AG09319 (cell line): ENCODE measurements around the gene RABEPK.

ENCODE experiments used
- DNase-seq: peaks from one replicate; pipeline ENCODE4 v3.0.0-alpha.2; 2010; ENCODE audit warnings: low read depth; ENCODE audit errors: extremely low read depth
- CTCF ChIP-seq: IDR thresholded peaks from 2 replicates; pipeline ENCODE4 v1.5.1; 2011; ENCODE audit warnings: low read depth, mild to moderate bottlenecking, inconsistent platforms, low read length, moderate library complexity

Gene RABEPK

GRCh38 chr9:125276771-125277170 lies 76.4 kb downstream of the RABEPK start:
- TF ChIP-seq CTCF, result no peak
- no peak for DNase-seq

DNA sequence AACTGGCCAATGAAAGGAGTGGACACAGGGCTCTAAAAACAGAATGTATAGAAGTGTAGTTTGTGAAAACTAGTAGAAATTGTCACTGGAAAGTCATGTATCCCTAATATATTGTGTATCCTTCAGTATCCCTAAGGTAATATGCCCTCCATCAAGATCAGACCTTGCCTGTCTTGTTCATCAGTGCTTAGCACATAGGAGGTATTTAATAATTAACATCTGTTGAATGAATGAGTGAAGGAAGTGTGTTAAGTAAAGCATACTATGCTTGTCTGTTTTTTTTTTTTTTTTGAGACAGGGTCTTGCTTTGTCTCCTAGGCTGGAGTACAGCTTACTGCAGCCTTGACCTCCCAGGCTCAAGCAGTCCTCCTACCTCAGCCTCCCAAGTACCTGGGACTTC lies 77.1 kb downstream of the RABEPK start:
- TF ChIP-seq CTCF, result no peak
- no peak for DNase-seq

GRCh38 chr9:125280945-125281344 lies 80.6 kb downstream of the RABEPK start:
- DNase-seq, result no peak

More at GRCh38 chr9:125280945-125281344, 80.6 kb downstream of the RABEPK start:
- TF ChIP-seq CTCF, result no peak
